GM19324 (cell line): Measurements from ENCODE around the gene MVB12A.
A peak's percentile ranks its signal among the peaks of the same experiment; 100 is the strongest.

Source experiments
- ATAC-seq: cut with Tn5 transposase; IDR thresholded peaks from one replicate; pipeline ENCODE4 v1.9.1; 2021; ENCODE audit warnings: mild to moderate bottlenecking, moderate library complexity; ENCODE audit not compliant: unreplicated experiment, low FRiP score

Gene MVB12A

GRCh38 chr19:17419621-17420474 is at the start of gene MVB12A:
Gene MVB12A (plus strand): TSS chr19:17420047. CDS start chr19:17420136, 89 bp downstream.
- ATAC-seq = peak; percentile 96

- ATAC-seq = no peak
These were observed 42.8 kb upstream of the MVB12A start, which contains the start of gene PLVAP for GRCh38 chr19:17376935-17377600. Gene PLVAP (minus strand): TSS chr19:17377342. CDS start chr19:17377288, 54 bp downstream.

- no peak for ATAC-seq
These were observed 41.6 kb upstream of the MVB12A start for GRCh38 chr19:17378271-17378670.

- ATAC-seq = no peak
These were observed 40.6 kb upstream of the MVB12A start for GRCh38 chr19:17379221-17379631.

- no peak for ATAC-seq
These were observed 39.3 kb upstream of the MVB12A start for GRCh38 chr19:17380426-17381138.

- ATAC-seq = no peak
These were observed 33.8 kb upstream of the MVB12A start for GRCh38 chr19:17385878-17386611.

- ATAC-seq = no peak
These were observed 30.6 kb upstream of the MVB12A start for GRCh38 chr19:17389288-17389687.

- ATAC-seq = no peak
These were observed 29.7 kb upstream of the MVB12A start for GRCh38 chr19:17389957-17390664.

- peak; percentile 88 for ATAC-seq
These were observed 29.0 kb upstream of the MVB12A start for GRCh38 chr19:17390665-17391370.

- ATAC-seq = no peak
These were observed 28.3 kb upstream of the MVB12A start for GRCh38 chr19:17391371-17392151.

- no peak for ATAC-seq
These were observed 26.8 kb upstream of the MVB12A start for GRCh38 chr19:17393002-17393401.

- ATAC-seq = no peak
These were observed 25.9 kb upstream of the MVB12A start, which contains the start of gene CCDC194 for GRCh38 chr19:17393914-17394313. Gene CCDC194 (minus strand): TSS chr19:17394196. CDS start chr19:17394158, 38 bp downstream.

GRCh38 chr19:17394891-17395415 is 24.9 kb upstream of the MVB12A start:
- ATAC-seq = no peak

- no peak for ATAC-seq
These were observed 20.8 kb upstream of the MVB12A start for GRCh38 chr19:17398902-17399527.

- ATAC-seq = no peak
These were observed 18.2 kb upstream of the MVB12A start for GRCh38 chr19:17401628-17402027.

- no peak for ATAC-seq
These were observed 16.6 kb upstream of the MVB12A start for GRCh38 chr19:17402982-17403855.

- ATAC-seq = no peak
These were observed 15.8 kb upstream of the MVB12A start for GRCh38 chr19:17404015-17404414.
